ENCODE data around the gene ARHGEF7. TPM values are rescaled to one million over a fixed set of nuclear protein-coding genes. Genes with fewer than 3 reads are reported as not detected.
"Not testable (repeated sequence)": the region's sequence is repeated elsewhere in the genome, so short reads cannot be mapped to it uniquely, and the experiment has no call there.

Gene ARHGEF7
- total RNA-seq, 1 donor from 2014 or later = 146 TPM

DNA sequence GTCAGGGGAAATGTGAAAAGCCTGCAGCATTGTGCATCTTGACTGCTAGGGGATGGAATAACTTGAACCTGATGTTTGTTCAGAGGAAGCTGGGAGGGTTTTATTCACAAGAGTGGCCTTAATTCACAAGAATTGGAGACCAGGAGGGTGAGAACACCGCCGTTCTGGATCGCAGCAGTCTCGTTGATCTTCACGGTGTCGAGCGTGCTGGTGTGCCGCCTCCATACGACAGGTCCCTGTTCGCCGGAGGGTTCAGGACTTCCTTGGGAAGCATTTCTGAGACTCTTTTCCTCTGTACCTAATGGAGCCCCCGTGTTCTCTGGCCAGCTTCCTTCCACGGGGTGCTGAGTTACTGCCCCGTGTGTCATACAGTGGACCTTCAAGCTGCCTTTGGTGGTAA is 66.9 kb downstream of the ARHGEF7 start:
- intact Hi-C loops (cut with DNase I) = no loop called here
- DNase-seq (ENCODE audit: low spot score) = no peak
- ATAC-seq = no peak

- ATAC-seq = no peak
- intact Hi-C loops (cut with DNase I) = no loop called here
These were observed 68.1 kb downstream of the ARHGEF7 start for GRCh38 chr13:111183087-111183645.

DNA sequence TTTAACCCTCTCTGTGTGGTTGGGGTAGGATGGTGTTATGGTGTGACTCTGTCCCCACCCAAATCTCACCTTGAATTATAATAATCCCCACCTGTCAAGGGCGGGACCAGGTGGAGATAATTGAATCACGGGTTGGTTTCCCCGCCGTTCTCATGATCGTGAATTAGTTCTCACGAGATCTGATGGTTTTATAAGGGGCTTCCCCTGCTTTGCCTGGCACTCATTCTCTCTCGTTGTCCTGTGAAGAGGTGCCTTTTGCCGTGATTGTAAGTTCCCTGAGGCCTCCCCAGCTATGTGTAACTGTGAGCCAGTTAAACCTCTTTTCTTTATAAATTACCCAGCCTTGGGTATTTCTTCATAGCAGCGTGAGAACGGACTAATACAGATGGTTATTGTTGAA is 68.8 kb downstream of the ARHGEF7 start:
- intact Hi-C loops (cut with DNase I) = no loop called here
- ATAC-seq = no peak
- no peak for DNase-seq (ENCODE audit: low spot score)

More at GRCh38 chr13:111183087-111183645, 68.1 kb downstream of the ARHGEF7 start:
- DNase-seq (ENCODE audit: low spot score) = no peak

- intact Hi-C loops (cut with DNase I) = no loop called here
These were observed 69.6 kb downstream of the ARHGEF7 start for GRCh38 chr13:111184458-111185401.

DNA sequence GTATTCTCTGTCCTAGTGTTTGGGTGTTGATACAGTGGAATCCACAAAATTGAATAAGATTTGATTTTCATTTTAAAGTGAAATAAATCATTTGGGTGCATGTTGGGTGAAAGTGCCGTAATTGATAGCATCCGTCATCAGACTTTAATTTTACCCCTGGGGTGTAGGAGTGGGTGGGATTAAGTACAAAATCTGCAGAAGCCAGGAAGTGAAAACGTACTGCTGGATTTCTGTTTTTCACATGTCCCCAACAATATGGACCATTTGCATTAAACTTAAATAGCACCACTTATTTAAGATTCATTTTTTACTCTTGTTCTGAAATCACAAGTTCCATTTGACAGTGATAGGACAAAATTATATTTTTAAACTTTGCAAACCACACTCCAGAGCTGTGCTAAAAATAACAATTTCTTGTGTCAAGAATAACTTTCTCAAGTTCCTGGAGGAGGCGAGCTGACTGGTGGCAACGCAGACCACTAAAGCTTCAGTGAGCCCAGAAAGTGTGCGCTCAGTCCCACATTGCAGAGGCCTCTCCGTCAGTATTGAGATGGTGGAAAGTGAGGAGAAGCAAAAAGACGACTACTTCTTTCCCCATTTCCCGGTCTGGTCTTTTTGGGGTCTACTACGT is 71.3 kb downstream of the ARHGEF7 start:
- DNase-seq (ENCODE audit: low spot score) (no peak), ATAC-seq (no peak)
- intact Hi-C loops (cut with DNase I) = no loop called here

More at GRCh38 chr13:111184458-111185401, 69.6 kb downstream of the ARHGEF7 start:
- DNase-seq (ENCODE audit: low spot score) (peak; percentile 74), ATAC-seq (peak; percentile 83)

GRCh38 chr13:111187960-111188541 is 72.9 kb downstream of the ARHGEF7 start:
- intact Hi-C loops (cut with DNase I) = no loop called here
- ATAC-seq (peak; percentile 69), DNase-seq (ENCODE audit: low spot score) (no peak)

DNA sequence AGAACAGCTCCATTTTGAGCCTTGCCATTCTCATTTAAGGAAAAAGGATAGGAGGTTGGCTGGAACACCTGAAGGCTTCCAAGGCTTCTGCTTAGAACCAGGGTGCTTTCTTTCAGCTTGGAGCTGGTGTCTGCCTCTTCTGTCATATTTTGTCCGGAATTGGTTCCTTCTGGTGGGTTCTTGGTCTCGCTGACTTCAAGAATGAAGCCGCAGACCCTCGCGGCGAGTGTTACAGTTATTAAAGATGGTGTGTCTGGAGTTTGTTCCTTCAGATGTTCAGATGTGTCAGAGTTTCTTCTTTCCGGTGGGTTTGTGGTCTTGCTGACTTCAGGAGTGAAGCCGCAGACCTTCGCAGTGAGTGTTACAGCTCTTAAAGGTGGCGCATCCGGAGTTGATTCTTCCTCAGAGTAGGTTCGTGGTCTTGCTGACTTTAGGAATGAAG is 74.0 kb downstream of the ARHGEF7 start:
- intact Hi-C loops (cut with DNase I); DNase-seq (ENCODE audit: low spot score); ATAC-seq: not testable (repeated sequence)

GRCh38 chr13:111189516-111189915 is 74.4 kb downstream of the ARHGEF7 start:
- ATAC-seq; DNase-seq (ENCODE audit: low spot score); intact Hi-C loops (cut with DNase I): not testable (repeated sequence)

DNA sequence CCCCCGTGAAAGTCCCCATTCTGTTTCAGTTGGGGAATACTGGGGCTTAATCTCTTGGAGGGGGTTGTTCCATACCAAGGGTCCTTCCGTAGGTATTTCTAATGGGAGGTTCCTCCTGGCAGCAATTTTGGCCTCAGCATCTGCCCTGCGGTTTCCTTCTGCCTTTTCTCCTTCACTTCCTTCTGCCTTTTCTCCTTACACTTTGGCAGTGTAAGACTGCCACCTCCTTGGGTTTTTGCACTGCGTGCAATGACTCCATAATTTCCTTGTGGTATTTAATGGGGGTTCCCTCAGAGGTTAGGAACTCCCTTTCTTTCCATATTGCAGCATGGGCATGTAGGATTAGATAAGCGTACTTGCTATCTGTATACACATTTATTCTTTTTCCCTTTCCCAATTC is 78.1 kb downstream of the ARHGEF7 start:
- DNase-seq (ENCODE audit: low spot score); intact Hi-C loops (cut with DNase I); ATAC-seq: not testable (repeated sequence)

GRCh38 chr13:111194651-111195050 is 79.5 kb downstream of the ARHGEF7 start:
- ATAC-seq; DNase-seq (ENCODE audit: low spot score); intact Hi-C loops (cut with DNase I): not testable (repeated sequence)

GRCh38 chr13:111198732-111199378 is 83.7 kb downstream of the ARHGEF7 start:
- DNase-seq (ENCODE audit: low spot score); intact Hi-C loops (cut with DNase I); ATAC-seq: not testable (repeated sequence)

DNA sequence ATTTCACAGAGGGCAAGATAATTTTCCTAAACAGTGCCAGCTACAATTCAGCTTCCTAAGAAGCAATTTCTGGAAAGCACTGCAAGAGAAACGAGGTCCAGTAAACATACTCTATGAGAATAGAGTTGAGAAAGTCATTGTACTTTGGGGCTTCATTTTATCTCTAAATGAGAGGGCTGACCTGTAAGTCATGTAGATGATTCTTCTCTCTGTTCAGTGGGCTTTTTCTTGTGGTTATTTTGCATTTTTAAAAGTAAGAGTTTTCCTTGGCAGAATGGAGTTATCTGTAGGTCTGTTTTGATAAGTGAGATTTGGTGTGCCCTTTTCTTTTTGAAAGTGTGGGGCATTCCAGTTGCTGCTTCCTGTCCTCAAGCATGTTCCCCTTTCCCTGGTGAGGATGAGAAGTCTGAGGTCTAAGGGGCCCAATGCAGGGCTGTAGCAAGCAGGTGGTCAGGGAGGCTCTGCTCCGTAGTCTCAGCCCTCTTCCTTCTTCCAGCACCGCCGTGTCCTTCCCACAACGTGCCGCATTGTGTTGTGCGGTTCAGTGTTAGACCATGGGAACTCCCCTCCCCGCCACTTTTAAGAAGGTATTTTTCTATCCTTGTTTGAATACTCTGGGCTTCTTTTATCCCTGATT is 86.3 kb downstream of the ARHGEF7 start:
- ATAC-seq = no peak
- intact Hi-C loops (cut with DNase I) = no loop called here
- no peak for DNase-seq (ENCODE audit: low spot score)

DNA sequence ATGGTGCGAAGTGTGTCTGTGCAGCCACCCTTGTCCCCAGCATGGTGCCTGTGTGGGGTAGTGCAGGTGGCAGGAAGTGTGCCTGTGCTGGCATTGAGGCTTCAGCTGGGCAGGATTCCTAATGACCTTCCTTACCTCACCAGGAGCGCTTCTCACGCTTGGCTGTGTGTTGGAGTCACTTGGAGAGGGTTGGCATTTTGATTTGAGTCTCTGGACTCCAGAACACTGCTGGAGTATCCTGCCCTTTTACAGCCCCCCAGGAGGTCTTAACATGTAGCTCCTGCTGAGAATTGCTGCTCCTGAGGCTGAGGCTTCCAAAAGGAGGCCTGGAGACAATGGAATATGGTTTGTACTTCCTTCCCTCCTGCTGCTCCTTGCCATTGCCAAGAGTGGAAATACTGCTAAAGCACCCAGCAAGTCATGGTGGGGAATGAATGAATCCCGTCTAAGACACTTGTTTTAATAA is 87.1 kb downstream of the ARHGEF7 start:
- intact Hi-C loops (cut with DNase I) = no loop called here
- DNase-seq (ENCODE audit: low spot score) (no peak), ATAC-seq (no peak)

- ATAC-seq = peak; percentile 67
- no peak for DNase-seq (ENCODE audit: low spot score)
- intact Hi-C loops (cut with DNase I) = no loop called here
These were observed 87.6 kb downstream of the ARHGEF7 start for GRCh38 chr13:111202745-111203144.

DNA sequence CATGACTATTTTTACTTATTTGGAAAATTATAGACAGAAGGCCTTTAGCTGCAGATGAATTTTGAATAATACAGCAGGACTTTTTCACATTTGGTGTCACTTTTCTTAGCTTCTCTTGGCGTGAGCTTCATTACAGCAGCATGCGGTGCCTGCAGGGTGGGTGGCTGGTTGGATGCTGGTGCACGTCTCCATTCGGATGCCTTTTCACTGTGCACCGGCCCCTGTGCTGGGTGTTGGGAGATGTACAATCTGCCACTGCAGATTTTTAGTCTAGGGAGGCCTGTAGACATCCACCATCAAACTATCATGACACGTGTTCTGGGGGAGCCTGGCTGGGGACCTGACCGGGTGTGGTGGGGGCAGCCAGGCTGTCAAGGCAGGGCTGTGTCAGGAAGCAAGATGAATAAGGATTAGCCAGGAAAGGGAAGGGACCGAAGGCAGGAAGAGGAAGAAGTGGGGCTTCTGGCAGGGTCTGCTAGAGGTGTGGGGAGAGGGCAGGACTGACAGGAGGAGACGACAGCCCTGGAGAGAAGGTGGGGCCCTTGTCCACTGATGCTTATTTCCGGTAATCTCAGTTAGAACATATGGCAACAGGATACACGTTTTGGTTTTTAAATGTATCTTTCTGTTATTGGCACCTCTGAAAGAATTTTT is 88.8 kb downstream of the ARHGEF7 start:
- intact Hi-C loops (cut with DNase I) = no loop called here
- no peak for DNase-seq (ENCODE audit: low spot score)
- peak; percentile 26 for ATAC-seq

DNA sequence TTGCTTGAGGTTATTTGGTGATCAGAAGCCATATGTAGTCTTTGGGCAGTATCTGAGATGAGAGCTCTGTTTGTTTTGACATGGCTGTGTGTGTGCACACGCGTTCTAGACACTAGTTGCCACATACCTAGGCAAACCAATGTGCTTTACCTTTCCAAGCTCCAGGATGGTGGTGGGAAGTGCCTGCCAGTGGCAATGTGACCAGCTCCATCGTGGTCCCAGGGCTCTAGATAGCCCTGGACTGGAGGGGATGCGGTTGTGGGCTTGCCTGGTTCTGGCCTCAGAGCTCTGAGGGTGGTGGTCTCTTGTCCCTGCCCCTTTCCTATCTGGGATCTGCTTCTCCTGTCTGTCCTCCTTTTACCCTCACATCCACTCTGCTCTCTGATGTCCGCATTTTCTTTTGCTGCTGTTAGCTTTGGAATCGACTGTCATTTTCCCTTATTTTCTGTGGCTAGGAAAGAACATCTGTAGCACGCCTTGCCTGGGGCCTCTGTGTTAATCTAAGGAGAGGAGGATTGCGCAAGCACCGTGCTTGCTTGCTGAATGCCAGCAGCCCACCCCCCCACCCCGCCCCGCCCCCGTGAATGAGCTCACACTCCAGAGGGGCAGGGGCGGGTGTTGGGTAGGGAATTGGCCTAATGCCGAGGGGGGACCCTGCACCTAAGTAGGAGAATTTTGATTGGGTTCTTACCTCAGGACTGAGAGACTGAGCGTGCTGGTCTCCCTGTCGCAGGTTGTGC is 89.5 kb downstream of the ARHGEF7 start:
- ATAC-seq (peak; percentile 92), DNase-seq (ENCODE audit: low spot score) (peak; percentile 85)
- intact Hi-C loops (cut with DNase I) = no loop called here

GRCh38 chr13:111206148-111206547 is 91.0 kb downstream of the ARHGEF7 start:
- intact Hi-C loops (cut with DNase I) = no loop called here
- DNase-seq (ENCODE audit: low spot score) (no peak), ATAC-seq (no peak)
